ENCODE results near the gene ZEB1.

DNA sequence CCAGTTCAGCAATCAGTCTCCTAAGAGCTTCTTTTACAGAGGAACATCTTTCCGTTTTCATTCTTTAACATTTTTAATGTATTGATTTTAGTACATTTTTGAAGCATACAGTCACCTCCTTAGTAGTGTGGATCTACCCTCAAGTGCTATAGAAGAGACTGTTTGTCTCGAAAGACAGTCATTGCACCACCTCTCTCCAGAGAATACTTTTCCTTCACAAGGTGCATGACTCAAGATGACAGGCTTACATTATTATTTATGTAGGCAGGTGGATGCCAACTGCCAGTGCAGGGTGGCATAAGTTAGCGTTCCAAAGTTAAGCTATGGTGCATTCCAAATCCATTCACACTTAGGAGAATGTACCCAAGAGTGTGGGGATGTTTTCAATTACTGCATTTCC lies 71.8 kb downstream of the ZEB1 start:
- no peak for TF ChIP-seq POLR2A (IDR thresholded peaks at IDR 0.05)
- TF ChIP-seq, protein P1, sequence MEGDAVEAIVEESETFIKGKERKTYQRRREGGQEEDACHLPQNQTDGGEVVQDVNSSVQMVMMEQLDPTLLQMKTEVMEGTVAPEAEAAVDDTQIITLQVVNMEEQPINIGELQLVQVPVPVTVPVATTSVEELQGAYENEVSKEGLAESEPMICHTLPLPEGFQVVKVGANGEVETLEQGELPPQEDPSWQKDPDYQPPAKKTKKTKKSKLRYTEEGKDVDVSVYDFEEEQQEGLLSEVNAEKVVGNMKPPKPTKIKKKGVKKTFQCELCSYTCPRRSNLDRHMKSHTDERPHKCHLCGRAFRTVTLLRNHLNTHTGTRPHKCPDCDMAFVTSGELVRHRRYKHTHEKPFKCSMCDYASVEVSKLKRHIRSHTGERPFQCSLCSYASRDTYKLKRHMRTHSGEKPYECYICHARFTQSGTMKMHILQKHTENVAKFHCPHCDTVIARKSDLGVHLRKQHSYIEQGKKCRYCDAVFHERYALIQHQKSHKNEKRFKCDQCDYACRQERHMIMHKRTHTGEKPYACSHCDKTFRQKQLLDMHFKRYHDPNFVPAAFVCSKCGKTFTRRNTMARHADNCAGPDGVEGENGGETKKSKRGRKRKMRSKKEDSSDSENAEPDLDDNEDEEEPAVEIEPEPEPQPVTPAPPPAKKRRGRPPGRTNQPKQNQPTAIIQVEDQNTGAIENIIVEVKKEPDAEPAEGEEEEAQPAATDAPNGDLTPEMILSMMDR (IDR thresholded peaks at IDR 0.05) = no peak

All from vagina (tissue), 2 donors.